DOHH2 (cell line): ENCODE measurements around the gene ECEL1.

ENCODE experiments used
- H3F3A ChIP-seq: fragments of 200-600 bp; sonication (generic), shearing (Covaris generic); 2 replicates; pipeline ENCODE4 v1.6.0; 2016; ENCODE audit warnings: antibody characterized with exemption, mild to moderate bottlenecking; ENCODE audit not compliant: control insufficient read depth, insufficient read depth
- H3K27ac ChIP-seq: fragments of 200-600 bp; sonication (generic); 2 replicates; pipeline ENCODE4 v1.5.1; 2014; ENCODE audit warnings: low read depth, mild to moderate bottlenecking, low read length, moderate library complexity
- H3K27me3 ChIP-seq: fragments of 200-600 bp; sonication (generic); 2 replicates; pipeline ENCODE4 v1.6.1; 2014; ENCODE audit warnings: mild to moderate bottlenecking, low read length, mixed read lengths; ENCODE audit not compliant: control insufficient read depth
- H3K36me3 ChIP-seq: fragments of 200-600 bp; sonication (generic); 2 replicates; pipeline ENCODE4 v1.6.1; 2014; ENCODE audit warnings: mild to moderate bottlenecking, low read length, moderate library complexity, mixed read lengths; ENCODE audit not compliant: control insufficient read depth
- H3K4me1 ChIP-seq: fragments of 200-600 bp; sonication (generic); 2 replicates; pipeline ENCODE4 v1.6.1; 2014; ENCODE audit warnings: mild to moderate bottlenecking, low read length, mixed read lengths; ENCODE audit not compliant: control insufficient read depth
- H3K4me2 ChIP-seq: fragments of 200-600 bp; sonication (generic); 2 replicates; pipeline ENCODE4 v1.6.0; 2014; ENCODE audit warnings: mild to moderate bottlenecking, low read length, moderate library complexity
- H3K4me3 ChIP-seq: fragments of 200-600 bp; sonication (generic); 2 replicates; pipeline ENCODE4 v1.5.1; 2014; ENCODE audit warnings: mild to moderate bottlenecking, low read length, mixed read lengths
- H3K79me2 ChIP-seq: fragments of 200-600 bp; sonication (generic); 2 replicates; pipeline ENCODE4 v1.6.1; 2014; ENCODE audit warnings: mild to moderate bottlenecking, low read length, mixed read lengths; ENCODE audit not compliant: control insufficient read depth
- H3K9me2 ChIP-seq: fragments of 200-600 bp; sonication (generic); replicated peaks from 2 replicates; pipeline ENCODE4 v1.6.1; 2014; ENCODE audit warnings: mild to moderate bottlenecking, low read length, mixed read lengths; ENCODE audit not compliant: control insufficient read depth
- H3K9me3 ChIP-seq: fragments of 200-600 bp; sonication (generic); 2 replicates; pipeline ENCODE4 v1.6.1; 2014; ENCODE audit warnings: antibody characterized with exemption, low read length, mixed read lengths; ENCODE audit not compliant: control insufficient read depth, insufficient read depth
- H4K20me1 ChIP-seq: fragments of 200-600 bp; sonication (generic); 2 replicates; pipeline ENCODE4 v1.6.0; 2014; ENCODE audit warnings: low read depth, mild to moderate bottlenecking, antibody characterized with exemption, low read length, moderate library complexity; ENCODE audit not compliant: control insufficient read depth, insufficient read depth
- EZH2phosphoT487 ChIP-seq: fragments of 200-600 bp; sonication (generic); IDR thresholded peaks from 2 replicates; pipeline ENCODE4 v1.6.1; 2017; ENCODE audit warnings: borderline replicate concordance, mild to moderate bottlenecking, antibody characterized with exemption, low read length, moderate library complexity, mixed read lengths
- TF ChIP-seq, protein P1 (sequence below): fragments of 200-600 bp; sonication (generic); IDR thresholded peaks from one replicate; pipeline ENCODE4 v1.5.1; 2014; ENCODE audit warnings: antibody characterized with exemption, mild to moderate bottlenecking, low read depth, low read length; ENCODE audit not compliant: poor library complexity, severe bottlenecking

The ECEL1 gene

DNA sequence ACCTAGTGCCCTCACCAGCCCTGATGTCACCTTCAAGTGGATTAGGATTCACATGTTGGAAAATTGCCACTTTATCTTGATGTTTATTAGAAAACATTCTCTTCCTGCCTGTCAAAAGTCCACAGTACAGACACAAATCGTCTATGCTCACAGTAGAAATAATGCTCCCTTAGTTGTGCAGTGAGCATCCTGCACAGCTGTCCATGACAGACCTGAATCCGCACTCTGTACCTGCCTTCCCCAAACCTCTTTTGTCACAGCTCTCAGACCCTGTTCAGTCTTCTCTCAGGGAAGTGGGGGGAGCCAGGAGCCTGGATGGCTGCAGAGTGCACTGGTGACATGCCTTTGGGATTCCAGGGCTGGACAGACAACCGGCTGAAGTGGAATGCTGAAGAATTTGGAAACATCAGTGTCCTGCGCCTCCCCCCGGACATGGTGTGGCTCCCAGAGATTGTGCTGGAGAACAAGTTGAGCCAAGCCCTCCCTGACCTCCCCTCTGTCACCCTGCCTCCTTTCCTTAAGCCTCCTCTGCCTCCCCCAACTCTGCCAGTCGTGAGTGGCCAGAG lies 40.4 kb upstream of the ECEL1 start:
- TF ChIP-seq, protein P1, sequence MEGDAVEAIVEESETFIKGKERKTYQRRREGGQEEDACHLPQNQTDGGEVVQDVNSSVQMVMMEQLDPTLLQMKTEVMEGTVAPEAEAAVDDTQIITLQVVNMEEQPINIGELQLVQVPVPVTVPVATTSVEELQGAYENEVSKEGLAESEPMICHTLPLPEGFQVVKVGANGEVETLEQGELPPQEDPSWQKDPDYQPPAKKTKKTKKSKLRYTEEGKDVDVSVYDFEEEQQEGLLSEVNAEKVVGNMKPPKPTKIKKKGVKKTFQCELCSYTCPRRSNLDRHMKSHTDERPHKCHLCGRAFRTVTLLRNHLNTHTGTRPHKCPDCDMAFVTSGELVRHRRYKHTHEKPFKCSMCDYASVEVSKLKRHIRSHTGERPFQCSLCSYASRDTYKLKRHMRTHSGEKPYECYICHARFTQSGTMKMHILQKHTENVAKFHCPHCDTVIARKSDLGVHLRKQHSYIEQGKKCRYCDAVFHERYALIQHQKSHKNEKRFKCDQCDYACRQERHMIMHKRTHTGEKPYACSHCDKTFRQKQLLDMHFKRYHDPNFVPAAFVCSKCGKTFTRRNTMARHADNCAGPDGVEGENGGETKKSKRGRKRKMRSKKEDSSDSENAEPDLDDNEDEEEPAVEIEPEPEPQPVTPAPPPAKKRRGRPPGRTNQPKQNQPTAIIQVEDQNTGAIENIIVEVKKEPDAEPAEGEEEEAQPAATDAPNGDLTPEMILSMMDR: no peak
- no peak for TF ChIP-seq EZH2phosphoT487
- Histone ChIP-seq H3K9me3 (no peaks in the 10 kb centered on the region), H3K4me2 (no peak overlapping the region), H3F3A (peaks cover 9% of the 10 kb centered on the region; the same call in 1 of the 2 replicates), H3K79me2 (no peaks in the 10 kb centered on the region), H3K4me1 (peaks cover 64% of the 10 kb centered on the region), H3K27me3 (peaks cover 18% of the 10 kb centered on the region), H3K4me3 (no peak overlapping the region), H3K9me2 (no peaks in the 10 kb centered on the region), H3K36me3 (no peaks in the 10 kb centered on the region), H3K27ac (no peak overlapping the region), H4K20me1 (no peaks in the 10 kb centered on the region)

DNA sequence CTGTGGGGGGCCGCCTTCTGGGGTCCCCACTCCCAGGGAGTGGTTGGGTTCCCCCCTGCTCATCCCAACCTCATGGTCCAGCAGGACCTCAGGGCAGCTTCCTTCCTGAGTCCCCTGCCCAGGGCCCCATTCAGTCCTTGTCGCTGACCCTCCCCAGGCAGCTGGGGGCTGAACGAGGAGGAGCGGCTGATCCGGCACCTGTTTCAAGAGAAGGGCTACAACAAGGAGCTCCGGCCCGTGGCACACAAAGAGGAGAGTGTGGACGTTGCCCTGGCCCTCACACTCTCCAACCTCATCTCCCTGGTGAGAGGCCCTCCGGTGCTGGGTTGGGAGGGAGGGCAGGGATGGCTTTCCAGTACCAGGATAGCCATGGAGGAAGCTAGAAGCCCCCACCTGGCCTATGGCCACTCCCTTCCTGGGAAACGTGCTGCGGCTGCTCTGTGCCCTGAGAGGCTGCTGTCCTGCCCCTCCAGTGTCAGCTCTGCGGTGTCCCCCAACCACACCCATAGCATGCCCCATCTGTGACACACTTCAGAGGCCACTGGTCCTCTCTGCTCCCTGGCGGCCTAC lies 38.8 kb upstream of the ECEL1 start:
- Histone ChIP-seq H3K27me3 (peaks cover 24% of the 10 kb centered on the region), H3K4me1 (peaks cover 54% of the 10 kb centered on the region), H4K20me1 (no peaks in the 10 kb centered on the region), H3K79me2 (no peaks in the 10 kb centered on the region), H3K4me3 (no peak overlapping the region), H3F3A (0 out of 2 replicates have a peak, but pooled peaks cover 2% of the 10 kb centered on the region), H3K4me2 (no peak overlapping the region), H3K27ac (no peak overlapping the region), H3K36me3 (no peaks in the 10 kb centered on the region), H3K9me3 (no peaks in the 10 kb centered on the region), H3K9me2 (no peaks in the 10 kb centered on the region)
- TF ChIP-seq, protein P1: no peak
- TF ChIP-seq EZH2phosphoT487: no peak

DNA sequence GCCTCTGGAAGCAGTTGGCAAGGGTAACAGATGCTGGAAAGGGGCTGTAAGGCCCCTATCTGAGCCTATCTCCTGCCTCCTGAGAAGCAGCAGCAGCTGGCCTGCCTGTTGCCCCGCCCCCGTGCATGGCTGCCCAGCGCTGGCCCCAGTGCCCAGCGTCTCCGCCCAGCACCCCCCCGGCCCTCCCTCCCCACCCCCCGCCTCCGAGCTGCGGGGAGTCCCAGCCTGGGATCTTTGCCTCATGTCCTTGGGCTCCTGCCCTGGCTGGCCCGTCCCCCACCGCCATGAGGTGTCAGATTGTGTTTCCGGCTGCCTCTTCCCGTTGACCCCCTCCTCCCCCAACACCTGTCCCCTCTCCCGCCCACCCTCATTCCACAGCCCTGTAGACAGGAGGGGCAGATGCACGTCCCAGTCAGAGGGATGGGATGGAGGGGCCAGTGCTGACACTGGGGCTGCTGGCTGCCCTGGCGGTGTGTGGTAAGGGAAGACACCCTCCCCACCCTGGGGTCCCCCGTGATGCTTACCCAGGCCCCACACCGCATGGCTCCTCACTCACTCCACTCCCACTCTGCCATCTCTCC lies 38.2 kb upstream of the ECEL1 start, which contains the start of gene CHRND:
CHRND (plus strand) TSS at position 370 of the 581 bp plus-strand sequence; CDS start at position 426, 56 bp downstream.
- Histone ChIP-seq H3K27ac (no peak within 1 kb of the TSS), H3K27me3 (peaks cover 24% of the 10 kb centered on the region), H3K9me3 (no peaks in the 10 kb centered on the region), H3F3A (0 out of 2 replicates have a peak, but pooled peaks cover 2% of the 10 kb centered on the region), H3K36me3 (no peaks in the 10 kb centered on the region), H3K4me1 (peaks cover 48% of the 10 kb centered on the region), H4K20me1 (no peaks in the 10 kb centered on the region), H3K79me2 (no peaks in the 10 kb centered on the region), H3K4me3 (no peak within 1 kb of the TSS), H3K9me2 (no peaks in the 10 kb centered on the region), H3K4me2 (no peak within 1 kb of the TSS)
- TF ChIP-seq EZH2phosphoT487: no peak
- TF ChIP-seq, protein P1: no peak
